Liver (tissue), 9 donors: ENCODE measurements around the gene ZSCAN10. TPM values are rescaled to one million over a fixed set of nuclear protein-coding genes. Genes with fewer than 3 reads are reported as not detected.

Experiments
- DNase-seq: peaks from one replicate; pipeline ENCODE4 v3.0.0-alpha.2; 2017; ENCODE audit warnings: low spot score
- H3K27ac ChIP-seq, 2 donors: one replicate each; pipeline ENCODE4 v1.7.0; 2013; ENCODE audit warnings: inconsistent platforms in 2 of 2, low read length in 2 of 2, control low read depth in 1 of 2, low read depth in 1 of 2, mild to moderate bottlenecking in 1 of 2
- H3K27me3 ChIP-seq, 4 donors: one replicate each; pipeline versions ENCODE4 v1.6.1 to v1.7.0; 2013; ENCODE audit warnings: low read length in 3 of 4, inconsistent platforms in 1 of 4, mild to moderate bottlenecking in 1 of 4, moderate library complexity in 1 of 4; ENCODE audit not compliant: control insufficient read depth in 4 of 4, insufficient read depth in 4 of 4
- H3K36me3 ChIP-seq, 4 donors: one replicate each; pipeline versions ENCODE4 v1.6.1 to v1.7.0; 2013; ENCODE audit warnings: low read length in 3 of 4, mild to moderate bottlenecking in 3 of 4, low read depth in 1 of 4, moderate library complexity in 1 of 4; ENCODE audit not compliant: control insufficient read depth in 4 of 4, insufficient read depth in 3 of 4
- H3K4me1 ChIP-seq, 4 donors: one replicate each; pipeline versions ENCODE4 v1.6.1 to v1.7.0; 2013; ENCODE audit warnings: low read length in 3 of 4, mild to moderate bottlenecking in 3 of 4, moderate library complexity in 1 of 4; ENCODE audit not compliant: control insufficient read depth in 4 of 4, insufficient read depth in 4 of 4
- H3K4me3 ChIP-seq, 3 donors: one replicate each; pipeline versions ENCODE4 v1.6.1 to v1.7.0; 2013; ENCODE audit warnings: low read length in 3 of 3, control low read depth in 1 of 3, low read depth in 1 of 3, mild to moderate bottlenecking in 1 of 3
- H3K9ac ChIP-seq, 2 donors: one replicate each; pipeline ENCODE4 v1.7.0; 2013; ENCODE audit warnings: low read length in 2 of 2, mild to moderate bottlenecking in 2 of 2, moderate library complexity in 2 of 2, control low read depth in 1 of 2, low read depth in 1 of 2
- H3K9me3 ChIP-seq, 4 donors: one replicate each; pipeline versions ENCODE4 v1.6.1 to v1.7.0; 2013; ENCODE audit warnings: low read length in 3 of 4; ENCODE audit not compliant: control insufficient read depth in 4 of 4
- EGR1 ChIP-seq, 2 donors: IDR thresholded peaks; 2 replicates each; pipeline ENCODE4 v1.6.1; 2016 to 2018; ENCODE audit warnings: antibody characterized with exemption in 2 of 2, low read depth in 2 of 2
- FOXA1 ChIP-seq: IDR thresholded peaks from 2 replicates; pipeline ENCODE4 v1.6.1; 2016; ENCODE audit warnings: antibody characterized with exemption
- FOXA2 ChIP-seq: IDR thresholded peaks from 2 replicates; pipeline ENCODE4 v1.6.1; 2016; ENCODE audit warnings: antibody characterized with exemption
- GABPA ChIP-seq, 2 donors: IDR thresholded peaks in 1 of 2; conservative IDR thresholded peaks in 1 of 2; 2 replicates each; pipeline ENCODE4 v1.6.1; 2016; ENCODE audit warnings: antibody characterized with exemption in 2 of 2, mild to moderate bottlenecking in 1 of 2, moderate library complexity in 1 of 2
- HNF4A ChIP-seq, 2 donors: conservative IDR thresholded peaks; 2 replicates each; pipeline ENCODE4 v1.6.1; 2016; ENCODE audit warnings: antibody characterized with exemption in 2 of 2, mild to moderate bottlenecking in 2 of 2
- HNF4G ChIP-seq: IDR thresholded peaks from 2 replicates; pipeline ENCODE4 v1.6.1; 2016; ENCODE audit warnings: antibody characterized with exemption
- JUND ChIP-seq, 2 donors: IDR thresholded peaks; 2 replicates each; pipeline ENCODE4 v1.6.1; 2016; ENCODE audit warnings: antibody characterized with exemption in 2 of 2
- MAX ChIP-seq: IDR thresholded peaks from 2 replicates; pipeline ENCODE4 v1.6.1; 2016; ENCODE audit warnings: antibody characterized with exemption
- NR2F2 ChIP-seq: IDR thresholded peaks from 2 replicates; pipeline ENCODE4 v1.6.1; 2016; ENCODE audit warnings: antibody characterized with exemption
- RAD21 ChIP-seq, 2 donors: IDR thresholded peaks; 2 replicates each; pipeline ENCODE4 v1.6.1; 2016; ENCODE audit warnings: antibody characterized with exemption in 2 of 2, mild to moderate bottlenecking in 2 of 2
- REST ChIP-seq: IDR thresholded peaks from 2 replicates; pipeline ENCODE4 v1.6.1; 2016; ENCODE audit warnings: antibody characterized with exemption, mild to moderate bottlenecking
- RXRA ChIP-seq, 2 donors: IDR thresholded peaks; 2 replicates each; pipeline ENCODE4 v1.6.1; 2017 to 2018; ENCODE audit warnings: antibody characterized with exemption in 2 of 2, mild to moderate bottlenecking in 1 of 2
- SP1 ChIP-seq: IDR thresholded peaks from 2 replicates; pipeline ENCODE4 v1.6.1; 2018; ENCODE audit warnings: antibody characterized with exemption, mild to moderate bottlenecking
- TAF1 ChIP-seq: conservative IDR thresholded peaks from 2 replicates; pipeline ENCODE4 v1.6.1; 2016; ENCODE audit warnings: antibody characterized with exemption, mild to moderate bottlenecking
- YY1 ChIP-seq: IDR thresholded peaks from 2 replicates; pipeline ENCODE4 v1.6.1; 2016; ENCODE audit warnings: antibody characterized with exemption, mild to moderate bottlenecking
- ZBTB33 ChIP-seq: IDR thresholded peaks from 2 replicates; pipeline ENCODE4 v1.6.1; 2016; ENCODE audit warnings: antibody characterized with exemption
- WGBS: extraction: QIAGEN DNeasy Blood & Tissue Kit; methylation state at CpG from one replicate; pipeline ENCODE4 v1.1.7; 2013; 5-methylcytosine and 5-hydroxymethylcytosine counted together
- polyA plus RNA-seq, 2 donors: library from polyadenylated mRNA; stranded (reverse) in 1 of 2; unstranded in 1 of 2; fragments of 200-250 nt in 1 of 2; fragments of >200 nt in 1 of 2; fragmentation: Nextera tagmentation in 1 of 2; extraction: Ambion mirVana in 1 of 2; gene quantifications; one replicate each; pipeline versions ENCODE4 v1.2.1 to v1.2.3, GENCODE V29; 2013 to 2015
- total RNA-seq, 2 donors: library from RNA; depleted of rRNA; stranded (reverse); fragments of >200 nt; gene quantifications; one replicate each; pipeline ENCODE4 v1.2.3, GENCODE V29; 2014
- TF ChIP-seq, protein P1 (sequence below): fragments of 150-350 bp; IDR thresholded peaks from 2 replicates; pipeline ENCODE4 v1.5.1; 2017; ENCODE audit warnings: improper control_type of control experiment, low read depth, low read length; ENCODE audit not compliant: missing input control
- TF ChIP-seq, protein P2 (sequence below): IDR thresholded peaks from 2 replicates; pipeline ENCODE4 v1.6.1; 2016; ENCODE audit warnings: antibody characterized with exemption
- donor health status: healthy.
- donor health status: healthy.
- donor health status: healthy.
- donor health status: healthy.
- donor health status: healthy.

ZSCAN10 gene
- total and polyA plus RNA-seq, 4 donors, result not detected

DNA sequence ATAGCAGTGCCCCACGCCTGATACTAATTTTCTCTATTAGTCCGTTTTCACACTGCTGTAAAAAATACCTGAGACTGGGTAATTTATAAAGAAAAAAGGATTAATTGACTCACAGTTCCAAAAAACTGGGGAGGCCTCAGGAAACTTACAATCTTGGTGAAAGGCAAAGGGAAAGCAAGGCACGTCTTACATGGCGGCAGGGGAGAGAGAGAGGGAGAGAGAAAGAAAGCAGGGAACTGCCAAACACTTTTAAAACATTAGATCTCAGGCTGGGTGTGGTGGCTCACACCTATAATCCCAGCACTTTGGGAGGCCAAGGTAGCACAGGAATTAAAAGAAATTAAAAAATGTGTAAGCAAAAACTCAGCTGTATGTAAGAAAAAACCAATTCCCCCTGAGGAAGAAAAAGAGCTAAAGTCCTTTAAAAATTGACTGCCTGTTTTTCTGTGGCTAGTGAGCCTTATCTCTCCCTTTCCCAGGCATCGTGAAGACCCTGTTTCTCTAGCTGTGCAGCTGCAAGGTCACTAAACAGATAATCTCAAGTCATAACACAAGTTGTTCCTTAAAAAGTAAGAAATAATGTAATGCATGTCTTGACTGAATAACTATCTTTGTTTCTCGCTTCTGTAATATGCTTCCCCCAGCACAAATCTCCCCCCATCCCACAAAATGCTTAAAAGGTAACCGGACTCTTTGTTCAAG, 14.0 kb downstream of the ZSCAN10 start:
- Histone ChIP-seq H3K27ac (no peak overlapping the region), H3K4me3 (no peak overlapping the region), H3K9ac (no peak overlapping the region), H3K27me3 (no peaks in the 10 kb centered on the region), H3K36me3 (no peaks in the 10 kb centered on the region), H3K4me1 (peaks cover 0 to 10% (median 0%) of the 10 kb centered on the region in 4 donors), H3K9me3 (no peaks in the 10 kb centered on the region)
- 83% methylated on average over 7 of the region's 7 CpGs for WGBS
- no peak for TF ChIP-seq RAD21 (IDR thresholded peaks at IDR 0.05)
- no peak for TF ChIP-seq FOXA2
- TF ChIP-seq EGR1 (IDR thresholded peaks at IDR 0.05; ENCODE audit: low read depth in 2 of 2), result no peak
- TF ChIP-seq FOXA1, result no peak
- no peak for TF ChIP-seq MAX
- TF ChIP-seq SP1, result no peak
- no peak for TF ChIP-seq JUND (IDR thresholded peaks at IDR 0.05)
- TF ChIP-seq, protein P1, sequence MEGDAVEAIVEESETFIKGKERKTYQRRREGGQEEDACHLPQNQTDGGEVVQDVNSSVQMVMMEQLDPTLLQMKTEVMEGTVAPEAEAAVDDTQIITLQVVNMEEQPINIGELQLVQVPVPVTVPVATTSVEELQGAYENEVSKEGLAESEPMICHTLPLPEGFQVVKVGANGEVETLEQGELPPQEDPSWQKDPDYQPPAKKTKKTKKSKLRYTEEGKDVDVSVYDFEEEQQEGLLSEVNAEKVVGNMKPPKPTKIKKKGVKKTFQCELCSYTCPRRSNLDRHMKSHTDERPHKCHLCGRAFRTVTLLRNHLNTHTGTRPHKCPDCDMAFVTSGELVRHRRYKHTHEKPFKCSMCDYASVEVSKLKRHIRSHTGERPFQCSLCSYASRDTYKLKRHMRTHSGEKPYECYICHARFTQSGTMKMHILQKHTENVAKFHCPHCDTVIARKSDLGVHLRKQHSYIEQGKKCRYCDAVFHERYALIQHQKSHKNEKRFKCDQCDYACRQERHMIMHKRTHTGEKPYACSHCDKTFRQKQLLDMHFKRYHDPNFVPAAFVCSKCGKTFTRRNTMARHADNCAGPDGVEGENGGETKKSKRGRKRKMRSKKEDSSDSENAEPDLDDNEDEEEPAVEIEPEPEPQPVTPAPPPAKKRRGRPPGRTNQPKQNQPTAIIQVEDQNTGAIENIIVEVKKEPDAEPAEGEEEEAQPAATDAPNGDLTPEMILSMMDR, result no peak
- no peak for TF ChIP-seq NR2F2
- TF ChIP-seq, protein P2, sequence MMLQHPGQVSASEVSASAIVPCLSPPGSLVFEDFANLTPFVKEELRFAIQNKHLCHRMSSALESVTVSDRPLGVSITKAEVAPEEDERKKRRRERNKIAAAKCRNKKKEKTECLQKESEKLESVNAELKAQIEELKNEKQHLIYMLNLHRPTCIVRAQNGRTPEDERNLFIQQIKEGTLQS, result no peak
- no peak for TF ChIP-seq RXRA (IDR thresholded peaks at IDR 0.05)
- TF ChIP-seq ZBTB33, result no peak
- no peak for TF ChIP-seq HNF4G
- TF ChIP-seq YY1, result no peak
- no peak for TF ChIP-seq HNF4A (conservative IDR thresholded peaks at IDR 0.05)
- DNase-seq, result no peak

DNA sequence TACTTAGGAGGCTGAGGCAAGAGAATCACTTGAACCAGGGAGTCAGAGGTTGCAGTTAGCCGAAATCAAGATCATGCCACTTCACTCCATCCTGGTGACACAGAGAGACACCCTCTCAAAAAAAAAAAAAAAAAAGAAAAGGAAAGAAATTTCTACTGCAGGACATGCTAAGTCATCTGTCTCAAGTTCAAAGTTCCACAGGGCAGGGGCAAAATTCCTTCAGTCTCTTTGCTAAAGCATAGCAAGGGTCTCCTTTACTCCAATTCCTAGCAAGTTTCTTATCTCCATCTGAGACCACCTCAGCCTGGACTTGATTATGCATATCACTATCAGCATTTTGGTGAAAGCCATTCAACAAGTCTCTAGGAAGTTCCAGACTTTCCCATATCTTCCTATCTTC, 14.6 kb downstream of the ZSCAN10 start:
- Histone ChIP-seq H3K9ac (no peak overlapping the region), H3K27me3 (no peaks in the 10 kb centered on the region), H3K36me3 (no peaks in the 10 kb centered on the region), H3K9me3 (no peaks in the 10 kb centered on the region), H3K4me1 (peaks cover 0 to 10% (median 0%) of the 10 kb centered on the region in 4 donors), H3K4me3 (no peak overlapping the region), H3K27ac (no peak overlapping the region)
- 85% methylated on average over 1 of the region's 1 CpG for WGBS
- DNase-seq, result no peak
- TF ChIP-seq, protein P2, result no peak
- TF ChIP-seq MAX, result no peak
- no peak for TF ChIP-seq HNF4G
- TF ChIP-seq, protein P1, result no peak
- TF ChIP-seq RAD21 (IDR thresholded peaks at IDR 0.05), result no peak
- no peak for TF ChIP-seq RXRA (IDR thresholded peaks at IDR 0.05)
- TF ChIP-seq REST, result no peak
- no peak for TF ChIP-seq FOXA1
- TF ChIP-seq SP1, result no peak
- TF ChIP-seq TAF1, result no peak
- TF ChIP-seq EGR1 (IDR thresholded peaks at IDR 0.05; ENCODE audit: low read depth in 2 of 2), result no peak
- no peak for TF ChIP-seq JUND (IDR thresholded peaks at IDR 0.05)
- no peak for TF ChIP-seq GABPA (IDR thresholded peaks at IDR 0.05 in 1 of 2, conservative IDR thresholded peaks at IDR 0.05 in 1 of 2)
- no peak for TF ChIP-seq YY1
- TF ChIP-seq NR2F2, result no peak
